WERI-Rb-1 (cell line): ENCODE measurements around the gene TMEM129.

Experiments used
- DNase-seq: peaks from one replicate; pipeline ENCODE4 v3.0.0-alpha.2; 2020
- H3K27ac ChIP-seq: fragments of 250-450 bp; sonication (Bioruptor Pico); 2 replicates; pipeline ENCODE4 v1.5.1; 2020; ENCODE audit warnings: mild to moderate bottlenecking, moderate library complexity
- H3K27me3 ChIP-seq: fragments of 250-450 bp; sonication (Bioruptor Pico); 2 replicates; pipeline ENCODE4 v1.5.1; 2021; ENCODE audit warnings: mild to moderate bottlenecking, low read depth, moderate library complexity; ENCODE audit not compliant: insufficient read depth, severe bottlenecking
- H3K36me3 ChIP-seq: fragments of 250-450 bp; sonication (Bioruptor Pico); 2 replicates; pipeline ENCODE4 v1.5.1; 2020; ENCODE audit warnings: mild to moderate bottlenecking, moderate library complexity
- H3K4me3 ChIP-seq: 2 replicates; pipeline ENCODE4 v1.5.1; 2011; ENCODE audit warnings: low read depth, mild to moderate bottlenecking, control low read depth, low read length
- H3K9me3 ChIP-seq: fragments of 250-450 bp; sonication (Bioruptor Pico); 2 replicates; pipeline ENCODE4 v1.5.1; 2021; ENCODE audit warnings: mild to moderate bottlenecking, moderate library complexity; ENCODE audit not compliant: severe bottlenecking
- CTCF ChIP-seq: IDR thresholded peaks from 2 replicates; pipeline ENCODE4 v1.5.1; 2011; ENCODE audit warnings: low read depth, mild to moderate bottlenecking, control low read depth, inconsistent platforms, low read length

The TMEM129 gene

GRCh38 chr4:1741208-1741607 is 20.1 kb upstream of the TMEM129 start:
- H3K4me3 ChIP-seq: no peak overlapping the region
- peaks cover 19% of the 10 kb centered on the region for H3K9me3 ChIP-seq
- no peak overlapping the region for H3K27ac ChIP-seq
- peaks cover 84% of the 10 kb centered on the region for H3K36me3 ChIP-seq
- no peak for TF ChIP-seq CTCF
- H3K27me3 ChIP-seq: no peaks in the 10 kb centered on the region
- DNase-seq: no peak

GRCh38 chr4:1740021-1740545 is 19.0 kb upstream of the TMEM129 start:
- no peak overlapping the region for H3K4me3 ChIP-seq
- H3K27me3 ChIP-seq: no peaks in the 10 kb centered on the region
- no peak for DNase-seq
- H3K36me3 ChIP-seq: peaks cover 94% of the 10 kb centered on the region
- peaks cover 23% of the 10 kb centered on the region for H3K9me3 ChIP-seq
- TF ChIP-seq CTCF: no peak
- no peak overlapping the region for H3K27ac ChIP-seq

- no peak for TF ChIP-seq CTCF
- Histone ChIP-seq H3K4me3 (no peak overlapping the region), H3K27ac (no peak overlapping the region), H3K36me3 (peaks cover 94% of the 10 kb centered on the region), H3K9me3 (peaks cover 23% of the 10 kb centered on the region), H3K27me3 (no peaks in the 10 kb centered on the region)
- DNase-seq: no peak
Measured at GRCh38 chr4:1739358-1739757, 18.2 kb upstream of the TMEM129 start.

- Histone ChIP-seq H3K27ac (no peak overlapping the region), H3K4me3 (no peak overlapping the region), H3K36me3 (peaks cover 94% of the 10 kb centered on the region), H3K27me3 (no peaks in the 10 kb centered on the region), H3K9me3 (peaks cover 23% of the 10 kb centered on the region)
- TF ChIP-seq CTCF: no peak
- no peak for DNase-seq
Measured at GRCh38 chr4:1738410-1738809, 17.3 kb upstream of the TMEM129 start.

- peaks cover 23% of the 10 kb centered on the region for H3K9me3 ChIP-seq
- H3K27ac ChIP-seq: no peak overlapping the region
- TF ChIP-seq CTCF: no peak
- H3K27me3 ChIP-seq: no peaks in the 10 kb centered on the region
- DNase-seq: no peak
- H3K36me3 ChIP-seq: peaks cover 98% of the 10 kb centered on the region
- H3K4me3 ChIP-seq: no peak overlapping the region
Measured at GRCh38 chr4:1737666-1738065, 16.5 kb upstream of the TMEM129 start.

GRCh38 chr4:1736812-1737211 is 15.7 kb upstream of the TMEM129 start:
- H3K27ac ChIP-seq: no peak overlapping the region
- TF ChIP-seq CTCF: no peak
- no peak for DNase-seq
- peaks cover 23% of the 10 kb centered on the region for H3K9me3 ChIP-seq
- no peak overlapping the region for H3K4me3 ChIP-seq
- H3K27me3 ChIP-seq: no peaks in the 10 kb centered on the region
- H3K36me3 ChIP-seq: peaks cover 94% of the 10 kb centered on the region
